Measurements from ENCODE around the gene SLC5A1. TPM values are rescaled to one million over a fixed set of nuclear protein-coding genes. Genes with fewer than 3 reads are reported as not detected.
"Not testable (repeated sequence)": the region's sequence is repeated elsewhere in the genome, so short reads cannot be mapped to it uniquely, and the experiment has no call there.

Gene SLC5A1
- total RNA-seq, 1 donor from 2014 or later: not detected

GRCh38 chr22:32088084-32088483 lies 45.0 kb downstream of the SLC5A1 start:
- DNase-seq (ENCODE audit: low read depth): no peak

GRCh38 chr22:32097018-32097417 lies 54.0 kb downstream of the SLC5A1 start:
- DNase-seq (ENCODE audit: low read depth): no peak

- DNase-seq (ENCODE audit: low read depth): no peak
Measured at GRCh38 chr22:32097881-32098499, 54.9 kb downstream of the SLC5A1 start.

GRCh38 chr22:32100711-32101110 lies 57.6 kb downstream of the SLC5A1 start:
- DNase-seq (ENCODE audit: low read depth): no peak

GRCh38 chr22:32103658-32104315 lies 60.7 kb downstream of the SLC5A1 start:
- peak; percentile 11 for DNase-seq (ENCODE audit: low read depth)

- DNase-seq (ENCODE audit: low read depth): peak; percentile 1
Measured at GRCh38 chr22:32106930-32107329, 63.9 kb downstream of the SLC5A1 start.

GRCh38 chr22:32112380-32112779 lies 69.3 kb downstream of the SLC5A1 start:
- no peak for DNase-seq (ENCODE audit: low read depth)

GRCh38 chr22:32119568-32120235 lies 76.6 kb downstream of the SLC5A1 start:
- no peak for DNase-seq (ENCODE audit: low read depth)

- no peak for DNase-seq (ENCODE audit: low read depth)
Measured at GRCh38 chr22:32120603-32121002, 77.5 kb downstream of the SLC5A1 start.

- DNase-seq (ENCODE audit: low read depth): no peak
Measured at GRCh38 chr22:32122899-32123298, 79.8 kb downstream of the SLC5A1 start.

GRCh38 chr22:32123657-32124056 lies 80.6 kb downstream of the SLC5A1 start:
- DNase-seq (ENCODE audit: low read depth): no peak

GRCh38 chr22:32127904-32128303 lies 84.8 kb downstream of the SLC5A1 start:
- DNase-seq (ENCODE audit: low read depth): no peak

GRCh38 chr22:32130464-32130863 lies 87.4 kb downstream of the SLC5A1 start:
- no peak for DNase-seq (ENCODE audit: low read depth)

GRCh38 chr22:32132126-32132525 lies 89.1 kb downstream of the SLC5A1 start:
- DNase-seq (ENCODE audit: low read depth): no peak

- no peak for DNase-seq (ENCODE audit: low read depth)
Measured at GRCh38 chr22:32132783-32133182, 89.7 kb downstream of the SLC5A1 start.

GRCh38 chr22:32134796-32135195 lies 91.7 kb downstream of the SLC5A1 start:
- DNase-seq (ENCODE audit: low read depth): not testable (repeated sequence)

GRCh38 chr22:32135958-32136357 lies 92.9 kb downstream of the SLC5A1 start:
- peak; percentile 54 for DNase-seq (ENCODE audit: low read depth)

GRCh38 chr22:32136881-32137280 lies 93.8 kb downstream of the SLC5A1 start:
- DNase-seq (ENCODE audit: low read depth): not testable (repeated sequence)

- peak; percentile 3 for DNase-seq (ENCODE audit: low read depth)
Measured at GRCh38 chr22:32137731-32138324, 94.8 kb downstream of the SLC5A1 start.

GRCh38 chr22:32138576-32138975 lies 95.5 kb downstream of the SLC5A1 start:
- DNase-seq (ENCODE audit: low read depth): not testable (repeated sequence)

- DNase-seq (ENCODE audit: low read depth): not testable (repeated sequence)
Measured at GRCh38 chr22:32140688-32141087, 97.6 kb downstream of the SLC5A1 start.

- no peak for DNase-seq (ENCODE audit: low read depth)
Measured at GRCh38 chr22:32142600-32142999, 99.5 kb downstream of the SLC5A1 start.
